HL-60 (cell line): ENCODE data around the gene B3GNT8.

ENCODE experiments used
- CTCF ChIP-seq: IDR thresholded peaks from one replicate; pipeline ENCODE4 v1.5.1; 2011; ENCODE audit warnings: low read length, control low read depth, inconsistent platforms; ENCODE audit not compliant: insufficient read depth
- GABPA ChIP-seq: IDR thresholded peaks from 2 replicates; pipeline ENCODE4 v1.6.1; 2012; ENCODE audit warnings: low read depth
- POLR2AphosphoS5 ChIP-seq: IDR thresholded peaks from 2 replicates; pipeline ENCODE4 v1.6.1; 2012; ENCODE audit warnings: low read depth
- REST ChIP-seq: IDR thresholded peaks from 2 replicates; pipeline ENCODE4 v1.6.1; 2012; ENCODE audit warnings: low read depth; ENCODE audit not compliant: insufficient replicate concordance
- SPI1 ChIP-seq: IDR thresholded peaks from 2 replicates; pipeline ENCODE4 v1.6.1; 2012; ENCODE audit warnings: low read depth, mild to moderate bottlenecking, borderline replicate concordance

- TF ChIP-seq CTCF (no peak), POLR2AphosphoS5 (no peak), REST (no peak), GABPA (no peak), SPI1 (no peak)
Measured at GRCh38 chr19:41476583-41476982, 49.4 kb upstream of the B3GNT8 start.
